Nephron (organoid): ENCODE measurements around the gene BRD3OS.
A peak's percentile ranks its signal among the peaks of the same experiment; 100 is the strongest.

Experiments used
- H3K27ac Mint-ChIP-seq, 3 experiments: 2 replicates each; pipeline ENCODE4 v1.8.0; 2020; ENCODE audit warnings: mixed read lengths in 3 of 3, mild to moderate bottlenecking in 2 of 3, moderate library complexity in 1 of 3
- H3K27me3 Mint-ChIP-seq: 2 replicates; pipeline ENCODE4 v1.8.0; 2021; ENCODE audit warnings: low read depth, mild to moderate bottlenecking, moderate library complexity, mixed read lengths
- H3K36me3 Mint-ChIP-seq: 2 replicates; pipeline ENCODE4 v1.8.0; 2020; ENCODE audit warnings: low read depth, mixed read lengths
- H3K4me1 Mint-ChIP-seq: 2 replicates; pipeline ENCODE4 v1.8.0; 2020; ENCODE audit warnings: mixed read lengths
- H3K4me3 Mint-ChIP-seq, 3 experiments: 2 replicates each; pipeline ENCODE4 v1.8.0; 2020; ENCODE audit warnings: mild to moderate bottlenecking in 3 of 3, mixed read lengths in 3 of 3, moderate library complexity in 2 of 3
- H3K9me3 Mint-ChIP-seq: 2 replicates; pipeline ENCODE4 v1.8.0; 2020; ENCODE audit warnings: mixed read lengths
- TF ChIP-seq, protein P1 (sequence below), 3 experiments: fragments of 200-600 bp; sonication (generic); IDR thresholded peaks; one replicate each; pipeline ENCODE4 v1.5.0; 2021; ENCODE audit warnings: antibody characterized with exemption in 3 of 3; ENCODE audit not compliant: unreplicated experiment in 3 of 3

The BRD3OS gene

DNA sequence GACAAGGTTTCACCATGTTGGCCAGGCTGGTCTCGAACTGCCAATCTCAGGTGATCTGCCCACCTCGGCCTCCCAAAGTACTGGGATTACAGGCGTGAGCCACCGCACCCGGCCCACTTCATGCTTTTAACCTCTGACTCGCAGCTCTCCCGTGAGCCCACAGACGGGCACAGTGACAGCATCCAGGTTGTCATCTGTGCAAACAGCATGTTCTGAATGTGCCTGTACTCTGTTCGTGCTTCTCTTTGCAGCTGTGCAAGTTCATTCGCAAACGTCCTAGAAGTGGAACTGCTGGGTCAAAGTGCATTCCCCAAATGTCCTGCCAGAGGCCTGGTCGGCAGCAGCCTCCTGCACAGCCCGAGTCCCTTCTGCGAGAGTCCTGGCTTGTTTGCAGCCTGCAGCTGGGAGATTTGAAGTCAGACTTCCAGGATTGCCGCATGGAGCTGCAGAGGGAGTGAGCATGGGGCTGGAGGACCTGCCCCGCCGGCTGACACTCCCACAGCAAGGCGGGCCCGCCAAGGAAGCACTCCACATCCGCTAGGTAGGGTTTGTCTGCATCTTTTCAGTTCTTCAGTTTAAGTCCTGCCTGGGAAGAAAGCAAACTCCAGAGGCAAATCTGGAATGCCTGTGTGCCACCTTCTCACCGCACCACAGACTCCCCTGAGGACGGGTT, 3.4 kb downstream of the BRD3OS start:
- H3K4me1 Mint-ChIP-seq: no peaks in the 10 kb centered on the region
- H3K4me3 Mint-ChIP-seq: peak overlapping the region; percentile 29 to 71 (median 66)
- peaks cover 38% of the 10 kb centered on the region for H3K36me3 Mint-ChIP-seq
- no peak overlapping the region for H3K27ac Mint-ChIP-seq
- no peaks in the 10 kb centered on the region for H3K27me3 Mint-ChIP-seq
- TF ChIP-seq, protein P1, sequence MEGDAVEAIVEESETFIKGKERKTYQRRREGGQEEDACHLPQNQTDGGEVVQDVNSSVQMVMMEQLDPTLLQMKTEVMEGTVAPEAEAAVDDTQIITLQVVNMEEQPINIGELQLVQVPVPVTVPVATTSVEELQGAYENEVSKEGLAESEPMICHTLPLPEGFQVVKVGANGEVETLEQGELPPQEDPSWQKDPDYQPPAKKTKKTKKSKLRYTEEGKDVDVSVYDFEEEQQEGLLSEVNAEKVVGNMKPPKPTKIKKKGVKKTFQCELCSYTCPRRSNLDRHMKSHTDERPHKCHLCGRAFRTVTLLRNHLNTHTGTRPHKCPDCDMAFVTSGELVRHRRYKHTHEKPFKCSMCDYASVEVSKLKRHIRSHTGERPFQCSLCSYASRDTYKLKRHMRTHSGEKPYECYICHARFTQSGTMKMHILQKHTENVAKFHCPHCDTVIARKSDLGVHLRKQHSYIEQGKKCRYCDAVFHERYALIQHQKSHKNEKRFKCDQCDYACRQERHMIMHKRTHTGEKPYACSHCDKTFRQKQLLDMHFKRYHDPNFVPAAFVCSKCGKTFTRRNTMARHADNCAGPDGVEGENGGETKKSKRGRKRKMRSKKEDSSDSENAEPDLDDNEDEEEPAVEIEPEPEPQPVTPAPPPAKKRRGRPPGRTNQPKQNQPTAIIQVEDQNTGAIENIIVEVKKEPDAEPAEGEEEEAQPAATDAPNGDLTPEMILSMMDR (IDR thresholded peaks at IDR 0.05; ENCODE audit: unreplicated experiment in 3 of 3): no peak
- H3K9me3 Mint-ChIP-seq: no peaks in the 10 kb centered on the region

- peak overlapping the region in 1 of 3 experiments; percentile 17 for H3K4me3 Mint-ChIP-seq
- no peaks in the 10 kb centered on the region for H3K9me3 Mint-ChIP-seq
- H3K27ac Mint-ChIP-seq: no peak overlapping the region
- H3K36me3 Mint-ChIP-seq: peaks cover 43% of the 10 kb centered on the region
- no peaks in the 10 kb centered on the region for H3K4me1 Mint-ChIP-seq
- no peaks in the 10 kb centered on the region for H3K27me3 Mint-ChIP-seq
- TF ChIP-seq, protein P1 (IDR thresholded peaks at IDR 0.05; ENCODE audit: unreplicated experiment in 3 of 3): no peak
Observed at GRCh38 chr9:134029248-134030226, 4.3 kb downstream of the BRD3OS start.

- H3K9me3 Mint-ChIP-seq: no peaks in the 10 kb centered on the region
- peaks cover 50% of the 10 kb centered on the region for H3K36me3 Mint-ChIP-seq
- peak overlapping the region in 1 of 3 experiments; percentile 14 for H3K4me3 Mint-ChIP-seq
- no peaks in the 10 kb centered on the region for H3K4me1 Mint-ChIP-seq
- no peaks in the 10 kb centered on the region for H3K27me3 Mint-ChIP-seq
- TF ChIP-seq, protein P1 (IDR thresholded peaks at IDR 0.05; ENCODE audit: unreplicated experiment in 3 of 3): no peak
- peak overlapping the region in 2 of 3 experiments; percentile 43 to 53 for H3K27ac Mint-ChIP-seq
Observed at GRCh38 chr9:134030821-134031470, 5.7 kb downstream of the BRD3OS start.

GRCh38 chr9:134031783-134032182, 6.5 kb downstream of the BRD3OS start:
- H3K9me3 Mint-ChIP-seq: no peaks in the 10 kb centered on the region
- TF ChIP-seq, protein P1 (IDR thresholded peaks at IDR 0.05; ENCODE audit: unreplicated experiment in 3 of 3): no peak
- H3K4me1 Mint-ChIP-seq: no peaks in the 10 kb centered on the region
- H3K4me3 Mint-ChIP-seq: no peak overlapping the region
- H3K27me3 Mint-ChIP-seq: no peaks in the 10 kb centered on the region
- H3K27ac Mint-ChIP-seq: no peak overlapping the region
- H3K36me3 Mint-ChIP-seq: peaks cover 57% of the 10 kb centered on the region

DNA sequence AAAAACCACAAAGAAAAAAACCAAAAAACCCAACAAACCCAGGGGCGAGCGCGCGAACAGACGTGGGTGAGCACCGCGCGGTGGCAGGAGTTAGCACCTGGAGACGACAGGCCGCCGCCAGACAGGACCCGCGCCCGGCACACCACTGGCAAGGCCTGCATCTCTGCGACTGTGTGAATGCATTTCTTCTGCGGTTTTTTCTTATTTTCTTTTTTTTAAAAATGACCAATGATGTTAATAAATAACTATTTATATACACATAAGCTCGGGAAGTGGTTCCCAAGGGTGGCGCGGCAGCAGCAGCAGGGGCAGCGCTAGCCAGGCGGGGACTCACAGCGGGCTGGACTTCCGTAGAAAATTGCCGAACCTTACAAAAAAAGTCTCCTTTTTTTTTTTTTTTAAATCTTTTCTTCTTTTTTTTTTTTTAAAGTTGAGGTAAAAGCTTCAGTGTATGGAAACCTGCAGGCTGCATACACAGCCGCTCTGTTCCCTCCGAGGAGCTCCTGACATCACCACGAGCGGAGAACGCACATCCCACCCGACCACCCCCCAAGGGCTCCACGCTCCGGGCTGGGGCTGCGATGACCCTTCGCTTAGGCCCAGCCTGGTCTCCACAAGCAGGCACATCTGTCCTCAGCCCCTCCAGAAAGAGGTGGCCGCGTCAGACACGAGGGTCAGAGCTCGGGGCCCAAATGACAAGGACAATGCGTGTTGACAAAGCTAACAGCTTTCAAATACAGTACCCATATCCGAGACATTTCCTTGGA, 7.4 kb downstream of the BRD3OS start:
- Mint-ChIP-seq H3K27me3 (no peaks in the 10 kb centered on the region), H3K36me3 (peaks cover 58% of the 10 kb centered on the region), H3K9me3 (no peaks in the 10 kb centered on the region), H3K27ac (no peak overlapping the region), H3K4me1 (no peaks in the 10 kb centered on the region), H3K4me3 (no peak overlapping the region)
- TF ChIP-seq, protein P1 (IDR thresholded peaks at IDR 0.05; ENCODE audit: unreplicated experiment in 3 of 3): no peak
